ENCODE measurements around the gene PLEKHG7. TPM values are rescaled to one million over a fixed set of nuclear protein-coding genes. Genes with fewer than 3 reads are reported as not detected.
"Not testable (repeated sequence)": the region's sequence is repeated elsewhere in the genome, so short reads cannot be mapped to it uniquely, and the experiment has no call there.

Gene PLEKHG7
- total RNA-seq, result not detected
- not detected for polyA plus RNA-seq
- long read RNA-seq, donor 1, result 0 reads
- long read RNA-seq, donor 2, result 0 reads

GRCh38 chr12:92702754-92703679 lies at the start of gene PLEKHG7:
Gene PLEKHG7 (plus strand): TSS chr12:92702989. CDS start chr12:92706632, 3,643 bp downstream.
- Histone ChIP-seq H3K4me3 (no peak within 1 kb of the TSS), H3K9me3 (no peaks in the 10 kb centered on the region), H3K27me3 (ENCODE audit: insufficient read depth in 3 of 3, low read length in 2 of 3) (no peaks in the 10 kb centered on the region), H3K36me3 (ENCODE audit: insufficient read depth in 1 of 2, low read depth in 1 of 2) (no peaks in the 10 kb centered on the region), H3K4me1 (no peaks in the 10 kb centered on the region), H3K27ac (no peak within 1 kb of the TSS)
- intact Hi-C loops (cut with DNase I), result no loop called here
- ATAC-seq (no peak), DNase-seq (no peak)
- TF ChIP-seq CTCF (IDR thresholded peaks at IDR 0.05), result no peak
- WGBS, 3 donors, result 86 to 94% (median 87%) methylated on average over 8 of the region's 8 CpGs

- not testable (repeated sequence) for ATAC-seq; H3K36me3 ChIP-seq (ENCODE audit: insufficient read depth in 1 of 2, low read depth in 1 of 2); H3K27me3 ChIP-seq (ENCODE audit: insufficient read depth in 3 of 3, low read length in 2 of 3); H3K9me3 ChIP-seq; H3K27ac ChIP-seq; DNase-seq; H3K4me1 ChIP-seq; H3K4me3 ChIP-seq
- WGBS, 3 donors, result 87 to 91% (median 88%) methylated on average over 4 of the region's 4 CpGs
- intact Hi-C loops (cut with DNase I), result loop anchor here in 1 of 2 donors (5.0 kb wide), 2 partner anchors 1272 to 1292 kb away; no protein-coding TSS in a partner anchor
These were observed 48.5 kb upstream of the PLEKHG7 start for GRCh38 chr12:92654256-92654655.

- intact Hi-C loops (cut with DNase I), result loop anchor here in 1 of 2 donors (5.0 kb wide), 2 partner anchors 1273 to 1293 kb away; no protein-coding TSS in a partner anchor
- Histone ChIP-seq H3K4me3 (no peak overlapping the region), H3K9me3 (no peaks in the 10 kb centered on the region), H3K27ac (no peak overlapping the region), H3K36me3 (ENCODE audit: insufficient read depth in 1 of 2, low read depth in 1 of 2) (no peaks in the 10 kb centered on the region), H3K4me1 (no peaks in the 10 kb centered on the region), H3K27me3 (ENCODE audit: insufficient read depth in 3 of 3, low read length in 2 of 3) (no peaks in the 10 kb centered on the region)
- 19 to 30% (median 26%) methylated on average over 1 of the region's 1 CpG for WGBS, 3 donors
- DNase-seq (no peak), ATAC-seq (peak in 3 of 4 donors; percentile 57 to 75 (median 64))
- TF ChIP-seq CTCF (IDR thresholded peaks at IDR 0.05), result no peak
These were observed 47.9 kb upstream of the PLEKHG7 start for GRCh38 chr12:92654929-92655328.

- no peak for TF ChIP-seq CTCF (IDR thresholded peaks at IDR 0.05)
- no peaks in the 10 kb centered on the region for H3K4me1 ChIP-seq
- ATAC-seq (no peak), DNase-seq (no peak)
- intact Hi-C loops (cut with DNase I), result no loop called here
- H3K27ac ChIP-seq, result no peak overlapping the region
- no peak overlapping the region for H3K4me3 ChIP-seq
- 40 to 63% (median 43%) methylated on average over 1 of the region's 1 CpG for WGBS, 3 donors
- H3K36me3 ChIP-seq (ENCODE audit: insufficient read depth in 1 of 2, low read depth in 1 of 2), result no peaks in the 10 kb centered on the region
- H3K9me3 ChIP-seq, result no peaks in the 10 kb centered on the region
- H3K27me3 ChIP-seq (ENCODE audit: insufficient read depth in 3 of 3, low read length in 2 of 3), result no peaks in the 10 kb centered on the region
These were observed 45.9 kb upstream of the PLEKHG7 start for GRCh38 chr12:92656911-92657310.

- ATAC-seq, result no peak
- TF ChIP-seq CTCF (IDR thresholded peaks at IDR 0.05), result no peak
These were observed 45.0 kb upstream of the PLEKHG7 start for GRCh38 chr12:92657770-92658169.

More at GRCh38 chr12:92657770-92658169, 45.0 kb upstream of the PLEKHG7 start:
- H3K9me3 ChIP-seq, result no peaks in the 10 kb centered on the region
- intact Hi-C loops (cut with DNase I), result no loop called here
- H3K4me1 ChIP-seq, result no peaks in the 10 kb centered on the region
- 93 to 97% (median 97%) methylated on average over 4 of the region's 4 CpGs for WGBS, 3 donors
- no peak for DNase-seq
- H3K36me3 ChIP-seq (ENCODE audit: insufficient read depth in 1 of 2, low read depth in 1 of 2), result no peaks in the 10 kb centered on the region
- no peak overlapping the region for H3K27ac ChIP-seq
- no peaks in the 10 kb centered on the region for H3K27me3 ChIP-seq (ENCODE audit: insufficient read depth in 3 of 3, low read length in 2 of 3)
- no peak overlapping the region for H3K4me3 ChIP-seq
